Activated B cell treated with CpG ODN at 0.5 μM for 24 hours (primary cell): Measurements from ENCODE around the gene COBL. TPM values are rescaled to one million over a fixed set of nuclear protein-coding genes. Genes with fewer than 3 reads are reported as not detected.

ENCODE experiments used
- ATAC-seq: fragments of 200-7000 bp; cut with Tn5 transposase; one replicate; pipeline ENCODE4 v1.10.0; 2021; ENCODE audit warnings: low read depth, mild to moderate bottlenecking, moderate library complexity
- CTCF ChIA-PET: fragments of 350-600 bp; sonication (Branson Sonifier 250); formaldehyde crosslinking; loops from one replicate; lab custom pipeline; 2021; ENCODE audit warnings: antibody characterized with exemption; lab: Charles Lee
- POLR2A ChIA-PET: fragments of 350-600 bp; sonication (Branson Sonifier 250); formaldehyde crosslinking; loops from one replicate; lab custom pipeline; 2021; ENCODE audit warnings: antibody characterized with exemption; lab: Charles Lee
- DNase-seq: peaks from one replicate; pipeline ENCODE4 v3.0.0; 2022
- H3K27ac Mint-ChIP-seq: one replicate; pipeline ENCODE4 v1.8.0; 2020; ENCODE audit warnings: mixed read lengths
- H3K27me3 Mint-ChIP-seq: one replicate; pipeline ENCODE4 v1.8.0; 2021; ENCODE audit warnings: mixed read lengths
- H3K36me3 Mint-ChIP-seq: one replicate; pipeline ENCODE4 v1.8.0; 2021; ENCODE audit warnings: low read depth, mixed read lengths
- H3K4me1 Mint-ChIP-seq: one replicate; pipeline ENCODE4 v1.8.0; 2021; ENCODE audit warnings: mixed read lengths
- H3K4me3 Mint-ChIP-seq: one replicate; pipeline ENCODE4 v1.8.0; 2020; ENCODE audit warnings: mild to moderate bottlenecking, mixed read lengths
- H3K9me3 Mint-ChIP-seq: one replicate; pipeline ENCODE4 v1.8.0; 2020; ENCODE audit warnings: mixed read lengths
- CTCF ChIP-seq: fragments of 200-600 bp; IDR thresholded peaks from one replicate; pipeline ENCODE4 v1.8.0; 2022; ENCODE audit warnings: antibody characterized with exemption, mild to moderate bottlenecking
- intact Hi-C: fragments of 100-400 bp; cut with micrococcal nuclease; formaldehyde crosslinking; loops from one replicate; pipeline ENCODE4 v1.15.1; 2024
- total RNA-seq: library from RNA; stranded (reverse); gene quantifications from 2 replicates; pipeline ENCODE4 v1.2.3, GENCODE V29; 2022

The COBL gene
- total RNA-seq, 1 donor from 2014 or later = not detected

GRCh38 chr7:51304729-51305128, 11.9 kb downstream of the COBL start:
- ATAC-seq = no peak

GRCh38 chr7:51303142-51303525, 13.5 kb downstream of the COBL start:
- no peaks in the 10 kb centered on the region for H3K27me3 Mint-ChIP-seq
- H3K27ac Mint-ChIP-seq = no peak overlapping the region
- no peak for TF ChIP-seq CTCF
- ChIA-PET CTCF (no interaction called here), POLR2A (no interaction called here)
- no peak overlapping the region for H3K4me3 Mint-ChIP-seq
- no peak for ATAC-seq
- no peaks in the 10 kb centered on the region for H3K4me1 Mint-ChIP-seq
- no peaks in the 10 kb centered on the region for H3K36me3 Mint-ChIP-seq
- no peaks in the 10 kb centered on the region for H3K9me3 Mint-ChIP-seq
- intact Hi-C loops = no loop called here
- DNase-seq = no peak

More at GRCh38 chr7:51304729-51305128, 11.9 kb downstream of the COBL start:
- Mint-ChIP-seq H3K27ac (no peak overlapping the region), H3K4me3 (no peak overlapping the region), H3K36me3 (no peaks in the 10 kb centered on the region), H3K27me3 (no peaks in the 10 kb centered on the region), H3K9me3 (no peaks in the 10 kb centered on the region), H3K4me1 (no peaks in the 10 kb centered on the region)
- CTCF ChIA-PET = no interaction called here
- no peak for DNase-seq
- no peak for TF ChIP-seq CTCF
- intact Hi-C loops = no loop called here
- POLR2A ChIA-PET = no interaction called here

GRCh38 chr7:51301806-51302205, 14.8 kb downstream of the COBL start:
- DNase-seq (no peak), ATAC-seq (no peak)
- CTCF ChIA-PET = no interaction called here
- intact Hi-C loops = no loop called here
- no peak overlapping the region for H3K4me3 Mint-ChIP-seq
- H3K36me3 Mint-ChIP-seq = no peaks in the 10 kb centered on the region
- H3K27me3 Mint-ChIP-seq = no peaks in the 10 kb centered on the region
- POLR2A ChIA-PET = no interaction called here
- H3K4me1 Mint-ChIP-seq = no peaks in the 10 kb centered on the region
- no peak overlapping the region for H3K27ac Mint-ChIP-seq
- TF ChIP-seq CTCF = no peak
- H3K9me3 Mint-ChIP-seq = no peaks in the 10 kb centered on the region

GRCh38 chr7:51300762-51301674, 15.6 kb downstream of the COBL start:
- no peak for DNase-seq
- no peak for ATAC-seq
- Mint-ChIP-seq H3K4me1 (no peaks in the 10 kb centered on the region), H3K9me3 (no peaks in the 10 kb centered on the region), H3K4me3 (no peak overlapping the region), H3K27me3 (no peaks in the 10 kb centered on the region), H3K36me3 (no peaks in the 10 kb centered on the region), H3K27ac (no peak overlapping the region)
- CTCF ChIA-PET = no interaction called here
- no peak for TF ChIP-seq CTCF
- POLR2A ChIA-PET = no interaction called here
- intact Hi-C loops = no loop called here

- H3K27ac Mint-ChIP-seq = no peak overlapping the region
- ChIA-PET CTCF (no interaction called here), POLR2A (no interaction called here)
- H3K4me1 Mint-ChIP-seq = no peaks in the 10 kb centered on the region
- intact Hi-C loops = no loop called here
- H3K4me3 Mint-ChIP-seq = no peak overlapping the region
- ATAC-seq = no peak
- TF ChIP-seq CTCF = no peak
- H3K36me3 Mint-ChIP-seq = no peaks in the 10 kb centered on the region
- H3K9me3 Mint-ChIP-seq = no peaks in the 10 kb centered on the region
- no peak for DNase-seq
- H3K27me3 Mint-ChIP-seq = no peaks in the 10 kb centered on the region
Observed at GRCh38 chr7:51299391-51300133, 17.0 kb downstream of the COBL start.
